HG03520 (cell line): ENCODE measurements around the gene ATAD5.

ENCODE experiments used
- ATAC-seq: cut with Tn5 transposase; IDR thresholded peaks from one replicate; pipeline ENCODE4 v1.9.1; 2021; ENCODE audit warnings: mild to moderate bottlenecking, moderate library complexity; ENCODE audit not compliant: unreplicated experiment

ATAD5 gene

GRCh38 chr17:30939051-30939689, 107.4 kb downstream of the ATAD5 start:
- no peak for ATAC-seq

GRCh38 chr17:30942308-30943079, 110.7 kb downstream of the ATAD5 start:
- no peak for ATAC-seq
